H1 (cell line): ENCODE data around the gene PPM1M. TPM values are rescaled to one million over a fixed set of nuclear protein-coding genes. Genes with fewer than 3 reads are reported as not detected.
"Not testable (repeated sequence)": the region's sequence is repeated elsewhere in the genome, so short reads cannot be mapped to it uniquely, and the experiment has no call there.

Experiments used
- CTCF ChIA-PET: fragments of 300-600 bp; sonication (Branson Sonifier 250); formaldehyde crosslinking; loops from one replicate; lab custom pipeline; 2021; ENCODE audit not compliant: partially characterized antibody; lab: Charles Lee
- POLR2A ChIA-PET: fragments of 300-600 bp; sonication (Branson Sonifier 250); formaldehyde crosslinking; loops from one replicate; lab custom pipeline; 2021; ENCODE audit warnings: inconsistent platforms; ENCODE audit not compliant: partially characterized antibody; lab: Charles Lee
- DNase-seq, 2 experiments: peaks; one replicate each; pipeline versions ENCODE4 v3.0.0 to v3.0.0-alpha.2; 2010 to 2022; ENCODE audit warnings: low spot score in 2 of 2, low read depth in 1 of 2, mixed read lengths in 1 of 2
- FAIRE-seq: peaks from 2 replicates; lab custom pipeline; 2011; peaks lifted over from hg19 to GRCh38; lab: Jason Lieb, UNC
- H2AFZ ChIP-seq: 2 replicates; pipeline ENCODE4 v1.8.1; 2012; ENCODE audit warnings: low read length, inconsistent platforms
- H2AK5ac ChIP-seq: 2 replicates; pipeline ENCODE4 v1.6.1; 2013; ENCODE audit warnings: low read depth, low read length
- H2BK120ac ChIP-seq: replicated peaks from 2 replicates; pipeline ENCODE3; 2013; ENCODE audit warnings: low read depth, low read length, inconsistent platforms
- H2BK12ac ChIP-seq: 2 replicates; pipeline ENCODE4 v1.6.1; 2013; ENCODE audit warnings: low read depth, low read length
- H2BK15ac ChIP-seq: 2 replicates; pipeline ENCODE4 v1.6.1; 2013; ENCODE audit warnings: low read length
- H2BK20ac ChIP-seq: 2 replicates; pipeline ENCODE4 v1.6.1; 2013; ENCODE audit warnings: low read length
- H2BK5ac ChIP-seq: 2 replicates; pipeline ENCODE4 v1.6.1; 2013; ENCODE audit warnings: low read depth, low read length
- H3K14ac ChIP-seq: 2 replicates; pipeline ENCODE4 v1.6.1; 2013; ENCODE audit warnings: inconsistent platforms; ENCODE audit not compliant: insufficient read length
- H3K18ac ChIP-seq: 2 replicates; pipeline ENCODE4 v1.6.1; 2013; ENCODE audit warnings: low read length; ENCODE audit errors: extremely low read depth
- H3K23ac ChIP-seq: 2 replicates; pipeline ENCODE4 v1.6.1; 2013; ENCODE audit warnings: inconsistent platforms; ENCODE audit not compliant: insufficient read length
- H3K23me2 ChIP-seq: 2 replicates; pipeline ENCODE4 v1.6.1; 2013; ENCODE audit warnings: low read depth, low read length
- H3K27ac ChIP-seq: 2 replicates; pipeline ENCODE4 v1.6.1; 2011; ENCODE audit warnings: low read depth, low read length, inconsistent platforms
- H3K27me3 ChIP-seq, 4 experiments: replicated peaks in 1 of 4; 1 replicate in 1 of 4; 2 replicates in 3 of 4; pipeline versions ENCODE4 v1.6.1 to v1.8.1; 2011 to 2013; ENCODE audit warnings: low read length in 3 of 4, mild to moderate bottlenecking in 3 of 4, inconsistent platforms in 2 of 4, mixed read lengths in 2 of 4, moderate library complexity in 1 of 4; ENCODE audit not compliant: control insufficient read depth in 3 of 4, insufficient read depth in 3 of 4; ENCODE audit errors: extremely low read depth in 1 of 4
- H3K36me3 ChIP-seq, 4 experiments: 2 replicates each; pipeline versions ENCODE4 v1.6.1 to v1.8.1; 2011 to 2013; ENCODE audit warnings: mild to moderate bottlenecking in 4 of 4, low read length in 3 of 4, moderate library complexity in 2 of 4, control low read depth in 1 of 4, inconsistent platforms in 1 of 4; ENCODE audit not compliant: insufficient read depth in 4 of 4, control insufficient read depth in 2 of 4
- H3K4ac ChIP-seq: replicated peaks from 2 replicates; pipeline ENCODE3; 2013; ENCODE audit warnings: low read length, low read depth, mixed read lengths, inconsistent platforms; ENCODE audit not compliant: insufficient read length
- H3K4me1 ChIP-seq, 4 experiments: replicated peaks in 1 of 4; 1 replicate in 1 of 4; 2 replicates in 3 of 4; pipeline versions ENCODE4 v1.6.1 to v1.8.1; 2011 to 2013; ENCODE audit warnings: low read length in 3 of 4, inconsistent platforms in 2 of 4, mixed read lengths in 1 of 4; ENCODE audit not compliant: insufficient read depth in 4 of 4, control insufficient read depth in 3 of 4
- H3K4me2 ChIP-seq, 2 experiments: 2 replicates each; pipeline versions ENCODE4 v1.6.1 to v1.8.1; 2011 to 2013; ENCODE audit warnings: low read depth in 2 of 2, low read length in 2 of 2, control low read depth in 1 of 2, inconsistent platforms in 1 of 2, mild to moderate bottlenecking in 1 of 2; ENCODE audit not compliant: insufficient read depth in 1 of 2
- H3K4me3 ChIP-seq, 4 experiments: fragments of 200-600, 300-600 bp in 1 of 4; sonication (generic), shearing (Covaris generic), sonication (Bioruptor Twin) in 1 of 4; 2 replicates each; pipeline versions ENCODE4 v1.5.1 to v1.8.1; 2011 to 2016; ENCODE audit warnings: low read length in 4 of 4, low read depth in 3 of 4, control low read depth in 2 of 4, inconsistent platforms in 2 of 4, mild to moderate bottlenecking in 2 of 4, mixed read lengths in 1 of 4, moderate library complexity in 1 of 4; ENCODE audit not compliant: insufficient read depth in 2 of 4; ENCODE audit errors: extremely low read depth in 1 of 4
- H3K56ac ChIP-seq: replicated peaks from 2 replicates; pipeline ENCODE3; 2013; ENCODE audit warnings: low read depth, mild to moderate bottlenecking, mixed read lengths, low read length, inconsistent platforms; ENCODE audit not compliant: insufficient read length
- H3K79me1 ChIP-seq: 2 replicates; pipeline ENCODE4 v1.6.1; 2013; ENCODE audit warnings: low read depth, low read length, control low read depth
- H3K79me2 ChIP-seq, 2 experiments: 2 replicates each; pipeline versions ENCODE4 v1.6.1 to v1.8.1; 2012 to 2013; ENCODE audit warnings: low read length in 2 of 2, mild to moderate bottlenecking in 2 of 2, inconsistent platforms in 1 of 2; ENCODE audit not compliant: insufficient read depth in 2 of 2, control insufficient read depth in 1 of 2
- H3K9ac ChIP-seq, 4 experiments: replicated peaks in 1 of 4; 1 replicate in 1 of 4; 2 replicates in 3 of 4; pipeline versions ENCODE4 v1.6.1 to v1.8.1; 2011 to 2013; ENCODE audit warnings: low read depth in 3 of 4, low read length in 3 of 4, control low read depth in 2 of 4, mild to moderate bottlenecking in 2 of 4, moderate library complexity in 2 of 4, inconsistent platforms in 1 of 4; ENCODE audit errors: extremely low read depth in 1 of 4
- H3K9me3 ChIP-seq, 2 experiments: 2 replicates each; pipeline versions ENCODE4 v1.6.1 to v1.8.1; 2012 to 2013; ENCODE audit warnings: mild to moderate bottlenecking in 2 of 2, moderate library complexity in 2 of 2, control low read depth in 1 of 2, inconsistent platforms in 1 of 2, low read depth in 1 of 2, low read length in 1 of 2, mixed read lengths in 1 of 2; ENCODE audit not compliant: insufficient read depth in 2 of 2
- H4K20me1 ChIP-seq, 2 experiments: replicated peaks in 1 of 2; 2 replicates each; pipeline versions ENCODE3 to v1.8.1; 2011 to 2013; ENCODE audit warnings: inconsistent platforms in 2 of 2, low read length in 2 of 2, mild to moderate bottlenecking in 1 of 2; ENCODE audit not compliant: insufficient read depth in 2 of 2, control insufficient read depth in 1 of 2
- H4K5ac ChIP-seq: 2 replicates; pipeline ENCODE4 v1.6.1; 2013; ENCODE audit warnings: low read length, low read depth, mixed read lengths, inconsistent platforms; ENCODE audit not compliant: insufficient read length
- H4K8ac ChIP-seq: 2 replicates; pipeline ENCODE4 v1.8.0; 2013; ENCODE audit warnings: mild to moderate bottlenecking, moderate library complexity, low read length, inconsistent platforms; ENCODE audit not compliant: insufficient read depth; ENCODE audit errors: extremely low read depth
- H4K91ac ChIP-seq: replicated peaks from 2 replicates; pipeline ENCODE3; 2013; ENCODE audit warnings: low read length, mixed read lengths, inconsistent platforms; ENCODE audit not compliant: insufficient read length
- SP2 ChIP-seq: IDR thresholded peaks from 2 replicates; pipeline ENCODE4 v1.6.1; 2012; ENCODE audit warnings: mild to moderate bottlenecking, low read length, inconsistent platforms
- USF2 ChIP-seq: IDR thresholded peaks from 2 replicates; pipeline ENCODE4 v1.6.1; 2011; ENCODE audit warnings: low read length, improper control_type of control experiment
- WGBS, 2 experiments: shearing (Covaris generic) in 1 of 2; methylation state at CpG; one replicate each; pipeline versions ENCODE4 v1.1.6 to v1.1.7; 2013 to 2015; ENCODE audit warnings: low lambda C conversion rate in 2 of 2, mixed read lengths in 2 of 2, inconsistent platforms in 1 of 2, low coverage in 1 of 2, missing lambda C conversion rate in 1 of 2; ENCODE audit not compliant: insufficient replicate concordance in 2 of 2, insufficient coverage in 1 of 2, insufficient read length in 1 of 2; ENCODE audit errors: extremely low coverage in 1 of 2, missing lambda C conversion rate in 1 of 2; 5-methylcytosine and 5-hydroxymethylcytosine counted together
- polyA plus RNA-seq, 7 experiments: library from polyadenylated mRNA; depleted of rRNA in 3 of 7; stranded (reverse) in 5 of 7; unstranded in 2 of 7; fragments of >200 nt in 5 of 7; fragments of 200-250 nt in 2 of 7; gene quantifications; 1 replicate in 5 of 7; 2 replicates in 1 of 7; 4 replicates in 1 of 7; pipeline versions ENCODE4 v1.2.1 to v1.2.3, GENCODE V29; 2011 to 2013; ENCODE audit warnings: missing spikeins in 2 of 7, mixed read lengths in 2 of 7
- total RNA-seq: library from RNA; stranded (reverse); fragmentation: NEBNext Ultra II Directional; extraction: Animal tissue kit (Norgen Biotek cat#: 25700); gene quantifications from 2 replicates; pipeline ENCODE4 v1.2.1, GENCODE V29; 2021

The PPM1M gene
- total and polyA plus RNA-seq, 2 of the 8 experiments (the other 6 are each of a cell fraction or from before 2014, with no cell fraction given) = 5.2 to 6.3 TPM

GRCh38 chr3:52272831-52273230 is 27.3 kb downstream of the PPM1M start (continued):
- no peak for TF ChIP-seq USF2
- TF ChIP-seq SP2 = no peak

- H3K4me2 ChIP-seq, H3K4ac ChIP-seq, H2BK12ac ChIP-seq, H3K9me3 ChIP-seq, H2AK5ac ChIP-seq, H3K4me1 ChIP-seq, H3K27ac ChIP-seq, H3K18ac ChIP-seq, H2BK20ac ChIP-seq, H4K5ac ChIP-seq, H3K4me3 ChIP-seq, H3K23me2 ChIP-seq, H4K91ac ChIP-seq, H2AFZ ChIP-seq, H3K79me1 ChIP-seq, H3K56ac ChIP-seq, H4K8ac ChIP-seq, DNase-seq, H3K23ac ChIP-seq, H2BK5ac ChIP-seq, FAIRE-seq, H3K9ac ChIP-seq, H2BK15ac ChIP-seq, H2BK120ac ChIP-seq, H3K27me3 ChIP-seq, H3K14ac ChIP-seq: not testable (repeated sequence)
- Histone ChIP-seq H4K20me1 (peaks cover 19 to 21% of the 10 kb centered on the region in 2 experiments), H3K79me2 (peaks cover 51 to 84% of the 10 kb centered on the region in 2 experiments), H3K36me3 (peaks cover 0 to 20% (median 9%) of the 10 kb centered on the region in 4 experiments; a peak in 4 of 8 replicates)
- CTCF ChIA-PET = interaction anchor here (1.1 to 1.5 kb wide), 3 partner anchors 15 to 66 kb away, joined by 3 to 4 read pairs (median 4); no protein-coding TSS in a partner anchor
- POLR2A ChIA-PET = interaction anchor here (1.0 kb wide), 1 partner anchor 13 kb away, joined by 3 read pairs; the partner anchor contains the start of gene GLYCTK
- WGBS, 2 experiments = 97% methylated on average over 18 of the region's 18 CpGs; no CpG with 5 or more reads in 1 of the 2 experiments
These were observed 29.2 kb downstream of the PPM1M start for GRCh38 chr3:52274781-52275180.
